ENCODE measurements around the gene PODN.

PODN gene, protein sequence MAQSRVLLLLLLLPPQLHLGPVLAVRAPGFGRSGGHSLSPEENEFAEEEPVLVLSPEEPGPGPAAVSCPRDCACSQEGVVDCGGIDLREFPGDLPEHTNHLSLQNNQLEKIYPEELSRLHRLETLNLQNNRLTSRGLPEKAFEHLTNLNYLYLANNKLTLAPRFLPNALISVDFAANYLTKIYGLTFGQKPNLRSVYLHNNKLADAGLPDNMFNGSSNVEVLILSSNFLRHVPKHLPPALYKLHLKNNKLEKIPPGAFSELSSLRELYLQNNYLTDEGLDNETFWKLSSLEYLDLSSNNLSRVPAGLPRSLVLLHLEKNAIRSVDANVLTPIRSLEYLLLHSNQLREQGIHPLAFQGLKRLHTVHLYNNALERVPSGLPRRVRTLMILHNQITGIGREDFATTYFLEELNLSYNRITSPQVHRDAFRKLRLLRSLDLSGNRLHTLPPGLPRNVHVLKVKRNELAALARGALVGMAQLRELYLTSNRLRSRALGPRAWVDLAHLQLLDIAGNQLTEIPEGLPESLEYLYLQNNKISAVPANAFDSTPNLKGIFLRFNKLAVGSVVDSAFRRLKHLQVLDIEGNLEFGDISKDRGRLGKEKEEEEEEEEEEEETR

DNA sequence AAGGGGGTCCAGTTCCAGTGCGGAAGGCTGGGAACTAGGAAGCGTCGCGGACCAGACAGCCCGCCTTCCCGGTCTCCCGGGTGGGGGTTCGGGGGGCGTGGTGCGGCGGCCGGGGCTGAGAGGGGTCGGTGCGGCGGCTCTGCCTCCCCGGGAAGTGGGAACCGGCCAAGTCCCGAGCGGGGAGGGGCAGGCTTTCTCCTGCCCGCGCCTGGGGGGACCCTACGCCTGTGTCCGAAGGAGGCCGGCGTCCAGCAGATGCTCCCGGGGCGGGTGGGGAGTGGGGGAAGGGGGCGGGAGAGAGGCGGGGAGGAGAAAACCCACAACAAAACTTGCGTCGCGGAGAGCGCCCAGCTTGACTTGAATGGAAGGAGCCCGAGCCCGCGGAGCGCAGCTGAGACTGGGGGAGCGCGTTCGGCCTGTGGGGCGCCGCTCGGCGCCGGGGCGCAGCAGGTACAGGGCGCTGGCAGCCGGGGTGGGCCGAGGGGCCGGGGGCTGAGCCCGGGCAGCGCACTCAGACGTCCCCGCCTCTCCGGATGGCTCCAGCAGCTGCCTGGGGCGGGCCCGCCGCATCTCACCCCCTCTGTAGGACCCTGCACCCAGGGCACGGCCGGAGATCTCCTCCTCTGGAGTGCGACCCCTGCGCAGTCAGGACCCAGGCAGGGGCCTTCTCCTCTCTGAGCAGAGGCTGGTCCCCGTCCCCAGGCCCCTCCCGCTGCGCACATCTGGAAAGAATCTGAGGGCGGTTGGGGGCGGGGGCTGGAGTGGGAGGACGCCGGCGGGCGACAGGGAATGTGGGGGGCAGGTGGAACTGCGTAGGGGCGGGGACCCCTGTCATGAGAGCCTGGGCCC, at the start of gene PODN:
Gene PODN (plus strand): TSS at position 355 of the 849 bp plus-strand sequence. CDS start 7,643 bp downstream, outside the sequence.
- DNase-seq: no peak

DNA sequence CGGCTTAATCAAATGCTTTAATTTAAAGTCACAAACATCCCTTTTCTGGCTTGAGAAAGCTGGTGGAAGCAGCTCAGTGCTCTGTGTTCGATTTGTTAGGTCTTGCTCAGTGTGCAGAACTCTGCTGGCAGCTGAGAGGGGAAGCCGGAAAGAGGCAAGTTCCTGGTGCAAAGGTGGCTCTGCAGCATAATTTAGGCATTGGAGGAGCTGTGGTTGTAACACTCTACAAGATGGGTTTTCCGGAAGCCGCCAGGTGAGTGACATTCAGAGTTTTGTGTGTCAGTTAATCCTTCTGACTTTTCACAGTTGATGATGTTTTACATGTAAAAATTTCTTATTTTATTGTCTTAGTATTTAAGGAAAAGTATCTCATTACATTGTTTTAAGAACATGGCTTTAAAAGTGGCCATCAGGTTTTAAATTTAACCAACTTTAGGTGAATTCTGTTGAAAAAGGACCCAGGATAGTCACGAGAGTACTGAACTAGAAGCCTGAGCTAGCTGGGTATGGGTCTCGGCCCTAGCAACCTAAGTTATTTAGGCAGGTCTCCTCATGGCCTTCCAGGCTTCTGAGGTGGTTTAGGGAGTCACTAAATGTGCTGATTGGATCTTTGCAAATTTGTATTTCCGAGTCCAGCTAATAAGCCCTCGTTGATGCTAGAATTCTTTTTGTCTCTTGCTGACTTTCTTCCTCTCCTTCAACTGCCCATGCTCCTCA, 47.1 kb upstream of the PODN start:
- peak in 13 of 14 donors; percentile 1 to 79 (median 39) for DNase-seq

DNA sequence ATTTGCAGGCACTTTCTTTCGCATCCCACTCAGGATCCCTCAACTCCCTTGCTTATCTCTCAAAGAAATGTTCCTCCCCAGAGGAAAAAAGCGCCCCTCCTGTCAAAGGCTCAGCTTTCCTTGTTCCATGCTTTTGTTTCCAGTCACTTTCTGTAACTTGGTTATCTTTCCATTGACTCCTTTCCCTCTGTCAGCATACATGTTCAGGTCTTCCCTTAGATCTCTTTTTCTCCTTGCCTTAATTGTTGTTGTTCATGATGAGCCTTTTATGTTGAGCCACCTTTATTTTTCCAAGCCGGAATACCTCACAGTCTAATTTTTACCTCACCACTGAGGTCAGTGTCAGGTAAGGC, 46.5 kb upstream of the PODN start:
- peak in 1 of 14 donors; percentile 2 for DNase-seq

DNA sequence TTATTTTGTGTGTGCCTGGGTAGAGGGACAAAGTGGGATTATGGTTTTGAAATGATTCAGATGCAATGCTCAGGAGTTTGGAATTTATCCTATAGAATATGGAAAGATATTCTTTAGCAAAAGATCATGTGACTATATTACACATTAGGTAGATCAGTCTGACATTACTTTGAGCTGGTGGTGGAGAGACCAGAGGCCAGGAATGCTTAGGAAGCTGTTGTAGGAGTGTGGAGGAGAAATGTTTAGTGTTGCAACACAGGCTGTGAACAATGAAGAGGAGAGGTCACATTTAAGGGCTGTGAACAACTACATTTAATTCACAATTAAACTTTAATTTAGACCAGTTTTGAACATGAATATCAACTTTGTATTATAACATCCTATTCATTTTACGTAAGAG, 45.3 kb upstream of the PODN start:
- DNase-seq: no peak

DNA sequence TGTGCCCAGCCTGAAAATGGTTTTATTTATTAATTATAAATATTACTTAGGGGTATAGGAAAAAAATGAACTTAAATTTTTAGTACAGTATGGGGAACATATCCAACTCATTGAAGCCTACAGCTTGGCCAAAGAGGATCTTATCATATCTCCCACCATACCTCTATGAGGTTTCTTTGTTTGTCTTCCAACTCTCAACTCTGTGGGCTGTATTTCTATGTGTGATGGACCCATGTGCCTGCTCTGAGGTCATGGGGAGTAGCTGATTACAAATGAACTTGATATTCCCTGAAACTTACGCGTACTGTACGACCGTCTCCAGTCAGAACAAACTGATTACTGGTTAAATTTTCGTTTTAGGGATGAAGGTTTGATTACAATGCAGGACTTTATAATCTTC, 41.4 kb upstream of the PODN start:
- no peak for DNase-seq

DNA sequence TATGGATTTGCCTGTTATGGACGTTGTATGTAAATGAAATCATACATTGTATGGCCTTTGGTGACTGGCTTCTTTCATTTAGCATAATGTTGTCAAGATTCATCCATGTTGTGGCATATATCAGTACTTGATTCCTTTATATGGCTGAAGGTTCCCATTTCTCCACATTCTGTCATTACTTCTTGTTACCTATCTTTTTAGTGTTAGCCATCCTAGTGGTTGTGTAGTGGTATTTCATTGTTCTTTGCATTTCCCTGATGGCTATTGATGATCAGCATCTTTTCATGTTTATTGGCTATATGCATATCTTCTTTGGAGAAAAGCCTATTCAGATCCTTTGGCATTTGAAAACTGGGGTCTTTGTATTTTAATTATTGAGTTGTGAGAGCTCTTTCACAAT, 39.8 kb upstream of the PODN start:
- DNase-seq: no peak

DNA sequence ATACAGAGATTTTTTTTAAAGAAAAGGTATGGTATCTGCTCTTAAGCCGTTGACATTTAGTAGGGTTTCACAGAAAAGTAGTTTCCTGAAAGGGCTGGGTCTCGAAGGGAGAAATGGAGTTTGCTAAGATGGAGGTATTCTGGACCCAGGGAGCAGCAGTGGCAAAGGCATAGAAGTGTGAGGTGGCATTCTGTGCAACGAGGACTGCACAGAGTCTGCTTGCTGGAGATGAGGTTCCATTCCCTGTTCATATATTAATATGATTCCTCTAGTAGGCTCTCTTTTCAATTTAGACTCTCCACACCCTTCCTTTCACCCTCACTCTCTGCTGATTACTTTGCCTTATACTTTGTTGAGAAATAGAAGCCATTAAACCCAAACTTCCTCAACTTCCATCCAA, 38.5 kb upstream of the PODN start:
- no peak for DNase-seq

DNA sequence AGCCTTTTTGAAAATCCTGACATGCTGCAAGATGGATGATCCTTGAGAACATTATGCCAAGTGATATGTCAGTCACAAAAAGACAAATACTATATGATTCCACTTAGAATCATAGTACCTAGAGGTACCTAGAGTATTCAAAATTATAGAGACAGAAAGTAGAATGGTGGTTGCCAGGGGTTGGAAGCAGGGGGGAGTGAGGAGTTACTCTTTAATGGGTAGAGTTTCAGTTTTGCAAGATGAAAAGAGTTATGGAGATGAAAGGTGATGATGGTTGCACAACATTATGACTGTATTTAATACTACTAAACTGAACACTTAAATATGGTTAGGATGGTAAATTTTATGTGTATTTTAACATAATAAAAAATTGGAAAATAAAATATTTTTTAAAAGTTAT, 37.9 kb upstream of the PODN start:
- DNase-seq: no peak

DNA sequence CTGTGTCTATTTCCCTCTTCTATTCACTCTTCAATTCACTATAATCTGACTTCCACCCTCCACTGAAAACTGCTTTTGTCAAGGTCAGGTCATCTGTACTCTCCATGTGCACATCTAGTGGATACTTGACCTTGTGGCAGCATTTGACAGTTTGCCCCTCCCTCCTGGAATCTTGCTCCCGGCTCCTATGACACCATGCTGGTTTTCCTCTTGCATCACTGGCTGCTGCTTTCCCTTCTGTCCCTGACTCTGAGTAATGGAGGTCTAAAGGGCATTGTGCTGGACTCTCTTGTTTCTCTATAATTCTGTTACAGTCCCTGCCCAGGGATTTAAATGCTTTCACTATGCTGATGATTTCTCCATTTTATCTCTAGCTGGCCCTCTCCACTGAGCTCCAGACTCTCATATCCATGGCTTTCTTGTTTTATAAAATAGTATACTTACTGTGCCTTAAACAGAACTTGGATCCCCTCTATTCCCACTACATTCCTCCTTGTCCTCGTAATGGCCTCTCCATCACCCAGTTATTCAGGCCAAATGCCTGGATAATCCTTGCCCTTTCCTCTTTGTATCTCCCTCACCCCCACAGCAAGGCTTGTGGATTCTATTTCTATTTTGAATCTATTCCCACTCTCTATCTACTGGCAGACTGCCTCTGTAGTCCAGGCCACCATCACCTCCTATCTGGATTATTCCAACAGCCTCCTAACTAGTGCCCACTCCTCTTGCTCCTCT, 36.8 kb upstream of the PODN start:
- peak in 1 of 14 donors; percentile 8 for DNase-seq

DNA sequence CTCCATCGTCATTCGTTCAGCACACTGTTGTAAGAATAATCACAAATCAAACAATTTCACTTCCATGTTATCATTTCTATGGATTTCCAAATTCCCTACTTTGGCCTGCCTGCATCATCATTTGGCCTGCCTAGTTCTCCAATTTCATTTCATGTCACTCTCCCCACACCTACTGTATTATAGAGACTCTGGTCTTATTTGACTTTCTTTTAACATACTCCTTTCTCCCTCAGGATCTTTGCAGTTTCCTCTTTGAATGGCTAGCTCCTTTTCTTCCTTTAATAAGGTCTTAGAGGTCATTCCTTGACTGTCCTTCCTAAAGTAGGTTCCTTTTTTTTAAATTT, 36.3 kb upstream of the PODN start:
- DNase-seq: no peak

DNA sequence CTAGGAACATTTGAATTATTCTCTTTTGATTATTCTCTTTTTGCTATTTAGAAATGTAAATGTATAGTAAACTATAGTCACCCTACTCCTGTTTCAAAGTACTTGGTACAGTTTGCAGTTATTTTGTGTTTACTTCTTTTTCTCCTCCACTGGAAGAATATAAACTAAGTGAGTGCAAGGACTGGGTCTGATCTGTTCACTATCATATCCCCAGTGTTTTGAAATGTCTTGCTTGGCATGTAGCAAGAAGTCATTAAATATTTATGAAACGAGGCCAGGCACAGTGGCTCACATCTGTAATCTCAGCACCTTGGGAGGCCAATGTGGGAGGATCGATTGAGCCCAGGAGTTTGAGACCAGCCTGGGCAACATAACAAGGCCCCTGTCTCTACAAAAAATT, 35.8 kb upstream of the PODN start:
- DNase-seq: no peak

DNA sequence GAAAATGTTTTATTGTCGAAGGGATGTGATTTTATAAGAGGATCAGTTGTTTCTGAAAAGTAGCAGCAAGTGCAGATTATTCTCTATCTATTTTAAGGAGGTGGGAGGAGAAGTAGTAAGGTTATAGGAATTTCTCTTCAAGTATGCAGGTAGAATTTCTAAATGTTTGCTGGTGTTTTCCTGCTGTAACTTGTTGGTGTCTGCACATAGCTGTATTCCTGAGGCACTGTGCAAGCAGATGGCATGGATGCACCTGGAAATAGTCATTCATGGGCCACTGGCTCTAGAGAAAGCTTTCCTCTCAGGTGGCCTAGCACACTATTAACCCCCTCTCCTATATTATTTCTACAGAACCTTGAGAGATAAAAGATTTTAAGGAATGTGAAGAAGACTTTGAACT, 30.3 kb upstream of the PODN start:
- DNase-seq: no peak

DNA sequence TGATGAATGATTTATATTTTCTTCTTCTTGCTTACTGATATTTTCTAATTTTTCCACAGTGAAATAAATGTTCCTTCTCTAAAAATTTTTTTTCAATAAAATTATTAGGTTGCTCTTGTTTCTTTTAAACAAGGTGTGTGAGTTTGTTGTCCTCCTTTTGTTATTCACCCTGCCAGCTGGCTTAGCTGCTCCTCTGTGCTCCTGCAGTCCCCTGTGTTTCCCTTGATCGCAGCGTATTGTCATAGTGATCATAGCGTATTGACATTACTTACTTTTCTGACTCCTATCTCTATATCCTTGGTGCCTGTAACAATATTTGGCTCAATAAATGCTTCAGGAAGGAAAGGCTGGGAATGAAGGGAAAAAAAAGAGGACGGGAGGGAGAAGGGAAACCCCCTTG, 24.9 kb upstream of the PODN start:
- no peak for DNase-seq

DNA sequence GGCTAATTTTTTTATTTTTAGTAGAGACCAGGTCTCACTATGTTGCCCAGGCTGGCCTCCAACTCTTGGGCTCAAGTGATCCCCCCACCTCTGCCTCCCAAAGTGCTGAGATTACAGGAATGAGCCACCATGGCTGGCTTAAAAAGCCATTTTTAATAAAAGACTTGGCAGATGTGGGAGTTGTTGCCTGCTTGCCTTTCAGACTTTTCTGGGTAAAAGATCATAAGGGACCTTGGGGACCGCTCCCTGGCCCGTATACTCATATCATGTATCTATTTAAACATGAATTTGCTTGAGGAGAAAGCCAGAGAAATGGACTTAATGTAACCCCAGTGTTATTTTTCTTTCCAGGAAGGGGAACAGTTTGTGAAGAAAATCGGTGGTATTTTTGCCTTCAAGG, 23.4 kb upstream of the PODN start:
- no peak for DNase-seq

DNA sequence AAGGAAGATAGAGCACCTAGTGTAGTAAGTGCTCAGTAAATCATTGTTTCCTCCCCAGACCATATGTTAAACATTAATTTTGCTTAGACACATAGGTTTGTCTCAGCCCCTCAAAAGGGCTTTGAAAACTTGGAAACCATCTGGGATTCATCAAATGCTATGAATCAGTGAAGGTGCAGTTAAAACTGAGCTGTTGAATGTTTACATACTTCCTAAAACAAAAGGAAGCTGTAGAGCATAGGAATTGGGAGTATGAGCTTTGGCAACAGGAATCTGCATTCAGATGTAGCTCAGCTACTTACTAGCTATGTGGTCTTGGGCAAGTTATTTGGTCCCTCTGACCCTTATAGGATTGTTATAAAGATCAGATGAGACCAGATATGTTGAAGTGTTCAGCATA, 18.7 kb upstream of the PODN start:
- no peak for DNase-seq

DNA sequence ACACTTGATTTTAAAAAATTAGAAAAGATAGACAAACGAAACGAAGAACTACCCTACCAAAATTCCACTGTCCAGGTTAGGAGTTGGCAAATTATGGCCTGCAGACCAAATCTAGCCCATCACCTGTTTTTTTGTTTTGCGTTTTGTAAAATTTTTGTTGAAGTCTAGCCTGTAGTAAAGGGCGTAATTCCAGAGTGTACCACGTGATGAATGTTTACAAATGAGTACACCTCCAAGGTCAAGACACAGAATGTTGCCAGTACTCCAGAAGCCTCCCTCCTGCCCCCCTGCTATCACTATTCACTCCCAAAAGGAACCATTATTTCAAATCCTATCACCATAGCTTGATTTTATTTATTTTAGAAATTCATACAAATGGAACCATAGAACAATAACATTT, 17.1 kb upstream of the PODN start:
- DNase-seq: no peak

DNA sequence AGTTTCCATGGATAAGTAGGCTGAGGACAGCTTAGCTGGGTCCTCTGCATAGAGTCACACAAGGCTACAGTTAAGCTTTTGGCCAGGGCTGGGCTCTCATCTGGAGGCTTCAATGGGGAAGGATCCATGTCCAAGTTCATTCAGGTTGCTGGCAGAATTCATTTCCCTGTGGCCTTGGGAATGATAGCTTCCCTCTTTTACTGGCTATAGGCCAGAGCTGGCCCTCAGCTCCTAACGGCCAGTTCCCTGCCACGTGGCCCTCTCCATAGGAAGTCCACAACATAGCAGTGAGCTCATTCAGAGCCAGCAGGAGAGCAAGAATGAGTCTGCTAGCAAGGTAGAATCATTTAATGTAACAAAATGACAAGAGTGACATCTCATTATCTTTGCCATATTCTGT, 15.1 kb upstream of the PODN start:
- DNase-seq: peak in 2 of 14 donors; percentile 26 to 92

DNA sequence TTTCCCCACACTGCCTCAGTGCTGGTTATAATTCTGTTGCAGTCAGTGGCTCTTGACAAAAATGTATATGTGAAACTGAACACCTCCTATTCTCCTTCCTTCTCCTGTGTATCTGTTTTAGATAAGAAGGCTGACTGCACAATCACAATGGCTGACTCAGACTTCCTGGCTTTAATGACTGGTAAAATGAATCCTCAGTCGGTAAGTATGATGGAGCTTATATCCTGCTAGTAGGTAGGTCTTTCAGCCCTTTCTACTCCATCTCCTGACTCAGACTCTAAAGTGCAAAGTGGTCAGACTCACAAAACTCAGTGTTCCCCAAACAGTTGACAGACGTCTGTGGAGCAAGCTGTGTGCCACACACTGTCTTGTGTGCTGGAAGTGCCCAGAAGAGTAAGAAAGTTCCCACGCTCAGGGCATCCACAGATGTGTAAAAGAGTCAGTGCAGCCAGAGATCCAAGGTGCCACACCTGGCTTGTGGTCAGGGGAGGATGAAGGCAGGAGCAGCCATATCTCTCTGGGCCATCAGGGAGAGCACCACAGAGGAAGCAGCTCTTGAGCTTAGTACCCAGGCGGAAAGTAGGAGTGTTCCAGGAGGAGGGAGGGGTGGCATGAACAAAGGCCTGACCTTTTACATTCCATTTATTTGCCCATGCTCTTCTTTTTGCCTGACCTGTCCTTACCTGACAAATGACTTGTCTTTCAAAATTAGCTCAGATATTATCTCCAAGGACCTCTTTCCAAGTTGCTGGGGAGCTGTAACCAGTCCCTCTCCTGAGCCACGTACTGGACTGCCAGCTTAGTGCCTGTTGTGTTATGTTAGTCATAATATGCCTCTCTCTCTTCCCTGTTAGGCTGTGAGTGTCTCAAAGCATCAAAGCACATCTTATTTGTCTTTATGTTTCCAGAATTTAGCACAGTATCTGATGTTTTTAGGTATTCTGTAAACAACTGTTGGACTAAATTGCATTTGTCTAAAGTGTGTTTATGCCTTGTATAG, 14.0 kb upstream of the PODN start:
- no peak for DNase-seq

DNA sequence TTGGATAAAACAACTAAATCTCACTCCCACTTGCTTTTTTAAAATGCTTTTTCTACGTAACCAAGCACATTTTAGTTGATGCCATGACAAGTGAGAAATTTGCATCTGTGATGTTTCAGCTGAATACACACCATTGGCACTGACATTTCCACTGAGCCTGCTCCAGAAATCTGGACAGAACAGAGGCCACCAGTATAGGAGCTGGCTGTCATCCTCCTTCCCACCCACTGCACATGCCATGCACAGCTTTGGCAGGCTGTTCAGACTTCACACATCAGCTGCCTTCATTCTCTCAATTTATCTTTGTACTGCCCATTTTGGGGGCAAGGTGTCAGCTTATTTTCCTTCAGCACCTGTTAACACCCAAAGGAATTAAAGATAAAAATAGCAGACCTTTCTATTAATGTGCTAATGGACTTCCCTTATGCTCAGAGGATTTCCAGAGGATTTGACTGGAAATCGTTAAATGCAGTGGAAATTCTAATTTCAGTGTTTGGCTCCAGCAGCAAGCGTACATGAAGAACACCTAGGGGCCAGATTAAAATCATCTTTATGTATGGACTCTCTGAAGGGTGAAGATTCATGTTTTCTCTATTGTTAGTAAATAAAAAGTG, 12.9 kb upstream of the PODN start:
- DNase-seq: peak in 5 of 14 donors; percentile 10 to 44 (median 17)

DNA sequence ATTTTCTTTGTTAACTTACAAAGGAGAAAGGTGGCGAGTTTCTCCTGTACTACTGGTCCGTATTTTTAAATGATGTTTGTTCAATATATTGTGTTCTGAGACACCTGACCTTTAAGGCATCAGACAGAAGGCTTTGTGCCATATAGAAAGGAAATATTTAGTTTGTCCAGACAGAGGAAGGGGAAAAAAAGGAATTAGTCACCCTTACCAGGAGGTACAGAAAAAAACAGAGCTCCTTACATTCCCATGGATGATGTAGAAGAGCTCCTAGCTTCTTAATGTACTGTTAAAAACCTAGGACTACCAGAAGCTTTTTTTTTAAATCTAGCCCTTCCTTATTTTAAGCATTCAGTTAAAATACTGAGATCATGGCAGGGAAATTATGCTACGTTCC, 12.4 kb upstream of the PODN start:
- no peak for DNase-seq
